GM19324 (cell line): ENCODE results near the gene SEC14L1.
A peak's percentile ranks its signal among the peaks of the same experiment; 100 is the strongest.

ENCODE experiments used
- ATAC-seq: cut with Tn5 transposase; IDR thresholded peaks from one replicate; pipeline ENCODE4 v1.9.1; 2021; ENCODE audit warnings: mild to moderate bottlenecking, moderate library complexity; ENCODE audit not compliant: unreplicated experiment, low FRiP score

Gene SEC14L1

DNA sequence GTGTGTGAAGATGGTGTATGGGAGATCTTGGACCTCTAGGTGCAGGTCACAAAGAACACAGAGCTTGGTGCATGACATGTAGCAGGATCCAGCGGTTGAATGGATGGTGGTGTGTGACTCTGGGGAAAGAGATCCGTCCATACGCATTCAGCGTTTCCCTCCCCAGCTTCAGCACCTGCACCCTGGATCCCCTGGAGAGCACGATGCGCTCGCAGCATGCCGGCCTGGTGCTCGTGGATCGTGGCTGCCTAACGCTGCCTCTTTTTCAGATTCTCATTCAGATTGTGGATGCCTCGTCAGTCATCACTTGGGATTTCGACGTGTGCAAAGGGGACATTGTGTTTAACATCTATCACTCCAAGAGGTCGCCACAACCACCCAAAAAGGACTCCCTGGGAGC is 70.9 kb downstream of the SEC14L1 start:
- ATAC-seq = no peak

DNA sequence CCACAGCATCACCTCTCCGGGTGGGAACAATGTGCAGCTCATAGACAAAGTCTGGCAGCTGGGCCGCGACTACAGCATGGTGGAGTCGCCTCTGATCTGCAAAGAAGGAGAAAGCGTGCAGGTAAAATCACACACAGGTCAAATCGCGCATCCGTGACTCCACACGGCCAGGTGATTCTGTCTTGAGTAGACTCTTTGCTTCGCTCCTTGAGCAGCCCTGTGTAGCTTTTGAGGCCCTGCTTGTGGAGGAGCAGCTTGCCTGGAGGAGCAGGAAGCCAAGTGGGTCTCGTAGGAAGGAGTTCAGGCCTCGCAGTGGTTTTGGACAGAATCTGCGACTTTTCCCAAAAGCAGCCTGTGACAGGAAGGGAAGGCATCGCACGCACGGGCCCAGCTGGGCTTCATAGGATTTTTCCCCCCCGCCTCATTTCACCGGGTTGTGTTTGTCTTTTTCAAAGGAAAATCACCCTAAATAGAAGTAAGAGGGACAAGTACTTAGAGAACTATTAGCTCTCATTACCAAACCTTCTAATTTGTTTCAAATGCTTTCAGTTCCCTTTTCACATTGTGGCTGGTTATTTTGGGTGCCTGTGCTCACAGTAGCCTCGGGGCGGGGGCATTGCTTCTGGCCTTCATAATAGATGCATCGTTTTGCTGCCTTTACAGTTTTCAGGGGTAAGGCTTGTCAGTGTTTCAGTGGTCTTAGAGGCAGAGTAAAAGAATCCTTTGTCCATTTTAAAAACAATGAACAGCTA is 71.5 kb downstream of the SEC14L1 start:
- ATAC-seq = peak; percentile 76

DNA sequence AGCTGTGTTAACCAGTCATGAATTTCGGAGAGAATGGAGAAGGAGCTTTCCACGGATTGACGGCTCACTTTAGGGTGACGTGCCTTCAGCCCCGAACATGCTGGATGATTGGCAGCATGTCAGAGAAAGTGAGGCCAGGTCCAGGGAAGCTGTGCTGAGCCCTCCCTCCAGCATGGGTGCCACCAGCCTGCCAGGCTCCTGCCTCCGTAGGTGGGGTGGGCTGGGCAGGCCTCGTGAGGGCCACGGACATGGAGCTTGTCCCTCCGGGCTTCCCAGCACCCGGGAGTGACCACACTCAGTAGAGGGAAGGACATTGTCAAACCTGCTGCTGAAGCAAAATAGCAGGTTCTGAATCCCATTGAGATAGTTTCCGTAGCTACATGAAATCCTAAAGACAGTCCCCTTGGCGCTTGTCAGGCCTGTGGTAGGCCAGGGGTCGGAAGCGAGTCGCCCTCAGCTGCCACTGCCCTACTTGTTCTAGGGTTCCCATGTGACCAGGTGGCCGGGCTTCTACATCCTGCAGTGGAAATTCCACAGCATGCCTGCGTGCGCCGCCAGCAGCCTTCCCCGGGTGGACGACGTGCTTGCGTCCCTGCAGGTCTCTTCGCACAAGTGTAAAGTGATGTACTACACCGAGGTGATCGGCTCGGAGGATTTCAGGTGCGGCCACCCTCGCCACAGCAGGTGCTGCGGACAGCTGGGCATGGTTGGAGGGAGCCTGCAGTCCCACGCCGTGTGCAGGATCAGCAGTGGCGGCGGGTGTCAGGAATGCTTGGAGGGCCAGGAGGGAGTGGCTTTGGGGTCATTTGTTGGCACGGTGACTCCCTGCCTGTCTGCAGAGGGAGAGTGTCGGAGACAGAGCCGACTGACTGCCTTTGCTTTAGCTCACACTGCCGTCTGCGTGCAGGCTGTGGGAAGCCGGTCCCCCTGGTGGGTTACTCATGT is 72.3 kb downstream of the SEC14L1 start:
- peak; percentile 9 for ATAC-seq

DNA sequence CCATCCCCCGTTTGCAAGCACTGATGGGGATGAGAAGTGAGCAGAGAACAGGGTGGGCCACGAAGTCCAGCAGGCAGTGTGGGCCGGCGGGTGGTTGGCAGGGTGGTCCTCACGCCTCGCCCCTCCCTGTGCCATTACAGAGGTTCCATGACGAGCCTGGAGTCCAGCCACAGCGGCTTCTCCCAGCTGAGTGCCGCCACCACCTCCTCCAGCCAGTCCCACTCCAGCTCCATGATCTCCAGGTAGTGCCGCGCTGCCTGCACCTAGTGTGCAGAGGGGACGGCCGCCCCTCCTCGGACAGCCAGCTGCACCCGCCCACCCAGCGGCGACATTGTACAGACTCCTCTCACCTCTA is 73.0 kb downstream of the SEC14L1 start:
- ATAC-seq = no peak

DNA sequence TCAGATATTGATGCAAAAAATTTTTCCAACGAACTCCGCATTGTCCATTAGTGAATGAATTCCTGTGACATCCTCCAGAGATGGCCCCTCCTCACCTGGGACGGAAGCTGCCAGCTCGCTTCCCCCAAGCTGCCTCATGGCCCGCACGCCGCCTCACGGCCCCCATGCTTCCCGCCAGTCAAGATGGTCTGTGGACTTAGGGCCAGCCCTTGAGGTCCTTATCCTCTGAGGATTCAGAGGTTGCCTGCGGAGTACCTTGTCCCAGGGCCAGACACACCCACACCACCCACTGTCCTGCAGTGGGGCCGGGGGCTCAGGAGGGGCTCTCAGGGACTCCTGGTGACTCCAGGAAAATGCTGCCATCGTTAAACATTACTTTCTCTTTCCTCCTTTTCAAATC is 73.6 kb downstream of the SEC14L1 start:
- ATAC-seq = no peak

DNA sequence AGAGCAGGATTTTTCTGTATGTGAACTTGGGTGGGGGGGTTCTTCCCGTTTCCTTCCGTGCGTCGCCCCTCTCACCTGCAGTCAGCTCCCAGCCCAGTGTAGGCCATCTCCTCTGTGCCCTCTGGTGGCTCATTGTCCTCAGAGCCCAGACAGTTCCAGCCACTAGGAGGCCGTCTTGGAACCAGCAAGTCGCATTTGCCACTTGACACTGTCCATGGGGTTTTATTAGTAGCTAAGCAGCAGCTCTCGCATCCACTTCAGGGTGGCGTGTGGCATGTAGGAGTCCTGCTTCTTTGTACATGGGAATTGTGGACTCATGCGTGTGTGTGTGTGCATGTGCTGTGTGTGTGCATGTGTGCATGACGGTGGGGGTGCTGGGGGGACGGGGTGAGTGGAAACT is 74.0 kb downstream of the SEC14L1 start:
- ATAC-seq = no peak

DNA sequence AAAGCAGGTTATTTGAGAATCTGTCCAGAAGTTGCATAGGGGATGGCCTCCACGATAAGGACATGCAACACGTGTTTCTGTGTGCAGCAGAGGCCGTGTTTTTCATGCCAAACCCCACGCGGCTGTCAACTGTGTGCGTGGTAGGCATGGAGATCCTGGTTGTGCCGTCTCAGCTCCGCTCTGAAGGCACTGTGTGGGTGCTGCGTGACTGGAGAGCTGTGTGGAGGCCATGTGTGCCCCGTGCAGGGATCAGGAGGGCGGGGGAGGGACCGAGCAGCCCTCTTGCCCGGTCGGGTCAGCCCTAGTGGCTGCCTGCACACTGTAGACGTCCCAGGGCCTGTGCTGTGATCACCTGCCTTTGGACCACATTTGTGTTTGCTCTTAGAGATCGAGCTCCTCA is 74.5 kb downstream of the SEC14L1 start:
- no peak for ATAC-seq

DNA sequence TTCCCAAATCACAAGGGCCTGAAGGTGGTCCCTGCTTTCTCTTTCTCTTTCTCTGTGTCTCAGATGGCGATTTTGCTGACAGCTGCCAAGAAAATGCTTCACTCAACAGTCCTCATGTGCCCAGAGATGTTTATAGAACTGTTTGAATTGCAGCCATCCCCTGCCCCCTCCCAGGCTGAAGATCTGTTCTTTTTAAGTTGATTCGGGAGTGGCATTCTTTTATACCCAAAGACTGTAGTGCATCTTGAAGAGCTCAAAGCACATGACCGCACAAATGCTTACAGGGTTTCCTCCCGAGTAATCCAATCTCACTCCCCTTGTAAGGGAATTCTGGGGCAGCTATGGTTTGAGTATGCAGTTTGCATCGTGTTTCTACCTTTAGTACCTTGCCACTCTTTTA is 75.7 kb downstream of the SEC14L1 start:
- no peak for ATAC-seq

DNA sequence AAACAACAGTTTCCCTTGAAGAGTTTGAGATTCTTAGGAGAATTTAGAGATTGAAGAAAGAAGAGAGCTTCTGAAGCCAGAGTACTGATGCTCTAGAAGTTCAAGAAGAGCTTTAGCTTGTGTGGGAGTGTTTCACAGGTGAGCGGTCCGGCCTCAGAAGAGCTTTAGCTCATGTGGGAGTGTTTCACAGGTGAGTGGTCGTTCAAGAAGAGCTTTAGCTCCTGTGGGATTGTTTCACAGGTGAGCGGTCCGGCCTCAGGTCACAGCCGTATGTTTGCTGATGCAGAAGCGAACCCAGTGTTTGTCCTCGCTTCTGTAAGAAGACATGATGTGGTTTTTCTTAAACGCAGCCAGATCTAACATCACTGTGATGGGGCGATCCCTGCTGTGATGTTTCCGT is 76.4 kb downstream of the SEC14L1 start:
- ATAC-seq = no peak

DNA sequence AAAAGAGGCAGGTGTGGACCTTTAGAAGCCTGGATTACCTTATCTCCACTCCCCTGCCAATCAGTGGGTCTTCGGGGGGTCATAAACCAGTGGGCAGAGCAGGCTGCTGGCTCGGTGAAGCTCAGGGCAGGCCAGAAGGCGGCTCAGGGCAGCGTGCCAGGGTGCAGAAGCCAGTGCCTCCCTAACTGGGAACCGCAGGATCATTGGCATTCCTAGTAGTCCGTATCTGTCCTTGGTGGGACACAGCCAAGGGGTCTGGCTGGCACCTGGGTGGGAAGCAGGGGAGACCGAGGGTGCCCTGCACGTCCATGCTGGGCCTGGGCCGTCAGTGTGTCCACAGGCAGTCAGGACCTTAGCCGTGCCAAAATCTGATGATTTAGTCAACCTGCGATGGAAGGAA is 76.8 kb downstream of the SEC14L1 start:
- ATAC-seq = no peak

DNA sequence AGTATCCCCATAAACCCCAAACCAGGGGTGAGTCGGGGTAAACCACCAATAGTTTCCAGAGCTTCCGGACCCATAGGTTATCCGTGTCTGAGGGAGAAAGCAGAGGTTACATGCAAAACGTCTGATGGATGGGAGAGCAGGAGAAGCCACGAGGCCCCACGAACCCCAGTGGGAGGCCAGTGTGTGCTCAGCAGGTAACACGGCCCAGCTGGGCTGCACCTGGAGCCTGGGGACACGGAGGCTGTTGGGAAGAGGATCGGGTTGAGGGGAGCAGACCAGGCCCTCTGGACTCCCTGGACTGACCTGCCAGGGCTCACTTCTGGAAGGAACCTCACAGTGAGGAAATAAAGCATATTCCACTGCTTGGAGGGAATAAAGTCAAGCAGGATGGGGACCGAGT is 78.1 kb downstream of the SEC14L1 start:
- ATAC-seq = no peak

DNA sequence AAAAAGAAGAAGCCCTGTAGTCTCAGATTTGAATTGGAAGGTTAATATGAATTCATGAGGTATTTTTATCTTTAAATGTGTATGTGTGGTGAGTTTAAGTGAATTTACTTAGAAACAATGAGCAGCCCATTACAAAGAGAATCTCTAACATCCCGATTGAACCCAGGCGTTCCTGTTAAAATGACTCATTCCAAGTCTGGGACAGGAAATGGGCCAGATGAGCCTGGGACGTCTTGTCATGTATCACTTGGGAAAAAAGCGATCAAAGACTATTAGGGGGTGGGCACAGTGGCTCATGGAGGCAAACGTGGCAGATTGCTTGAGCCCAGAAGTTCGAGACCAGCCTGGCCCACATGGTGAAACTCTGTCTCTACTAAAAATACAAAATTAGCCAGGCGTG is 81.6 kb downstream of the SEC14L1 start:
- no peak for ATAC-seq

DNA sequence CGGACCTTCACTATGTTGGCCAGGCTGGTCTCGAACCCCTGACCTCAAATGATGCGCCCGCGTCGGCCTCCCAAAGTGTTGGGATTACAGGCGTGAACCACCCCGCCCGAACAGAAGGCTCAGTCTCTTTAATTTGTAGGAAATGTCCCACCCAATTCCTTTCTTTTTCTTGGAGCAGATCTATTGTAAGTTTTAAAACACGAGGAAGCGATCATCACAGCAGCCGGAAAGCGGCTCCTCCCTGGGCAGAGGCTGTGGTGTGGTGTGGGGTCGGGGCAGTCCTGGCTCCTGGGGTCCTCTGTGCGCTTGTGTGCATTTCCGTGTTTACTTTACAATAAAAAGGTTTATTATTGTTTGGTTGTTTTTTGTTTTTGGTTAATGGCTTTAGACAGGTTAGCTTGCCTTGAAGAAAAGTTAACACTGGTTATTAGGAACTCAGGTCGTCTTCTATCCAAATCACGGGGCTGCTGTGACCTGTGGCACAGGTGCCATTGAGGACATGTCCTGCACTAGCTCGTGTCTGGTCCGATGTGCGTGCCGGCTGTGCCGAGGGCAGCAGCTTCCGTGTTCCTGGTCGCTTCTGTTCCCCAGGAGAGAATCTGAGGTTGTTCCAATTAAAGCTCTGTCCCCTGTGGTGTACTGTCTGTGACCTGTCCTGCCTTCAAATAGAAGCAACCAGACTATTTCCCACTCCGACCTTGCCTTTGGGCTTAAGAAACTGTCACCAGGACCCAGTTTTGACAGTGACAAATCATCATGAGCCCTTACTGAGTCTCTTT is 83.1 kb downstream of the SEC14L1 start:
- no peak for ATAC-seq

DNA sequence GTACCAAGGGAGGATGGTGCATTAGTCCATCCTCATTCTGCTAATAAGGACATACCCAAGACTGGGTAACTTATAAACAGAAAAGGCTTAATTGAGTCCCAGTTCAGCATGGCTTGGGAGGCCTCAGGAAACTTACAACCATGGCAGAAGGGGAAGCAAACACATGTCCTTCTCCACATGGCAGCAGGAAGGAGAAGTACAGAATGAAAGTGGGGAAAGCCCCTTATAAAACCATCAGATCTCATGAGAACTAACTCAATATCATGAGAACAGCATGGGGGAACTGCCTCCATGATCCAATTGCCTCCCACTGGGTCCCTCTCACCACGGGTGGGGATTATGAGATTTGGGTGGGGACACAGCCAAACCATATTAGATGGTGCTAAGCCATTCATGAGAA is 84.5 kb downstream of the SEC14L1 start:
- no peak for ATAC-seq

DNA sequence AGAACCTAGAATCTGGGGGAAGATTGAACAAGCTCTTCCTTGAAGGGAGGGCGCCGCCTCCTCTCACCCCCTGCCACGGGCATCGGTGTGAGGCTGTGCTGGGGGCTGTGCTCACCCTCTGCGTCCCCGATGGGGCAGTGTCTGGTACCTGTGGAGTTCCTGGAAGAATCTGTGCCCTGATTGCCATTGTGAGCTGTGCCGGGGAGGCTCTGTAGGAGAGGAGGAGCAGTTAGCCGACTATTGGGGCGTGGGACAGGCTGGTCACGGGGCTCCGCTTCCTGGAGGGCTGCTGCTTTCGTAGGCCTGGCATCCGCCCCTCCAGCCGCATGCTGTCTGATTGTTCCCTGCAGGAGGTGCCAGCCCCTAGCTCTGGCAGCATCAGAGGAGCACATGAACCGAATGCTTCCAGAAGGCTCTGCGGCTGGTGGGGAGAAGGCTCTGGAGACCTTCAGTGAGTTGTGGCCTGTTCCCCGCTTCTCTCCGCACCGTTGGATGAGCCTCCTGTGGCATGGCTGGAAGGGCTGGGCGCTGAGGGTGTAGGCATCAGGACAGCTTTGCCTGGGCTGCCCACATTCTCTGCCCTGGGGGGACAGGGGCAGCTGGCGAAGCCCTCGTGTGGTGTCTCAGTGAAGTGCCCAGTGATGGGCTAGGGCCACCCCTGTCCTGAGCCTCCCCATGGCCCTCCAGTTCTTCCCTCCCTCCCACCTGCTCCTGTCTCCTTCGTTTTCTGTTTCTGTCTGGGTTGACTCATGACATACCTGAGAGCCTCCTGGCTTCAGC is 86.9 kb downstream of the SEC14L1 start:
- ATAC-seq = no peak

DNA sequence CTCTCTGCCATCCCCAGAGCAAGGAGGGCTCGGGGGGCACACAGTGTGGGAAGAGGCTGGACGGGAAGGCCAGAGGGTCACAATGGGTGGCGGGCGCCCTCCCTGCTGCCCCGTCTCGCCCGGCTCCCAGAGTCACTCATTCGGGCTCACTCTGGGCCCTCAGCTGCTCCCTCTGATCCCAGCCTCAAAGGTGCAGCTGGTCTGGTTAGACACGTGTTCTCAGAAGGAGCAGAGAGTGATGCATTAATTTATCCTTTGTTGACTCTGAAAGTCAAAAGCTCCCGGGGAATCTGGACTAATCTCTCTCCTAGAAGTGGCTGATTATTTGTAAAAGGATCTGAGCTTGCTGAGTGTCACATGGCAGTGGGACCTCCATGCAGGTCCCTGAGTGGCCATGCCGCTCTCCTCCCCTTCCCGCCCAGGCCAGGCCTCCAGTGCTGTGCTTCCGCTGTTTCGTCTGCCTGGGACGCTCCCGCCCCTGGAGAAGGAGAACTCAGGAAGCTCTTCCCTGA is 87.5 kb downstream of the SEC14L1 start:
- ATAC-seq = no peak

DNA sequence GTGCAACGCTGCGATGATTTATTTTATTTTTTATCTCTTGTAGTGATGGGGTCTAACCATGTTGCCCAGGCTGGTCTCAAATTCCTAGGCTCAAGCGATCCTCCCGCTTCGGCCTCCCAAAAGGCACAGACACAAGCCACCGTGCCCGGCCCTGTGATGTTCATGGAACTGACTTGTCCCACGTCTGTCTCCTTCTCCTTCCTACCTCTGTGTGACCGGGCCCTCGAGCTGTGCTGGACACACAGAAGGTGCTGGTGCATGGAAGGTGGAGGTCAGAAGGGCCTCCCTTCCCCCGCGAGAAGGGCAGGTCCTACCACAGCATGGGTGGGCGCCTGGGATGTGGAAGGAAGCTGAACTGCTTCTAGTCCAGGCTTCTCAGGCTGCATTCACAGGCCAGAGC is 88.0 kb downstream of the SEC14L1 start:
- no peak for ATAC-seq

DNA sequence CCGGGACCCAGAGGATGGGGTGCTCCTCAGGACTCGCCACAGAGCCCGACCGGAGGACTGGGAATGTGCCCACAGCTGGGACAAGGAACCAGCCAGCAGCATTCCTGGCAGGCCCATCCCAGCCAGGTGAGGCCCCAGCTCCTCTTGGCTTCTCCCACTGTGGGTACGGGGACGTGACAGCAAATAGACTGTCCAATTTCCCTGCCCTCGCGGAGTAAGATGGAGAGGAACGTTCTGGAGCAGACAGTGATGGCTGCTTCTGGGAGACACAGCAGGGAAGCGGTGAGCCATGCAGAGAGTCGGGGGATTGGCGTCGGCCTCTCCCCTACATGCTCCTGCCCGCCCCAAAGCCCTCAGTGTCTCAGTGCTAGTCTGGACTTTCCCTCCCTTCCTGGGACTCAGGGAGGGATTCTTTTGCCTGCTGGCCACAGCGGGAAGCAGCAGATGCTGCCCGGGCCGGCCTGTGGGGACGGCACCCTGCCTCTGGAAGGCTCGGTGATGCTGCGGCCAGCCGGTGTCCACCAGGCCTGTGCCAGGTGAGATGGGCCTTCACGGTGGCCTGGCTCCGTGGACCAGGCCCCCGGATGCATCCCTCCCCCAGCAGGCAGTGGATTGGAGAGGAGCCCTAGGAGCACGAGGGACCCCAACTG is 89.1 kb downstream of the SEC14L1 start:
- ATAC-seq = no peak

DNA sequence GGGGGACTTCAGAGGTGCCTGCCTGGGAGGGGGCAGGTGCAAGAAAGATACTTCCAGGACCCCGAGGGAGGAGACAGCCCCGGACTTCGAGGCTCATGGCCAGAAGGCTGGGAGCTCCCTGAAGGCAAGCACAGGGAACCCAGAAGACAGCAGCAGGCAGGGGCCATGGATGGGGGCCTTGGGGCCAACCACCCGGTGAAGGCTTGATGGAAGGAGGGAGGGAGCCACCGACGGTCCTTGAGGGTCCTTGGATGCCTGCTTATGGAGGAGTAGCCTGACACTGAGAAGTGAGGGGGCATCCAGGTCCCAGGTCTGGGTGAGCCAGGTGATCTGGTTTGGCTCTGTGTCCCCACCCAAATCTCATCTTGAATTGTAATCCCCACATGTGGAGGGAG is 89.7 kb downstream of the SEC14L1 start:
- no peak for ATAC-seq
